GM18508 (cell line): ENCODE measurements around the gene DDN.

Experiments
- ATAC-seq: cut with Tn5 transposase; IDR thresholded peaks from one replicate; pipeline ENCODE4 v1.9.1; 2021; ENCODE audit warnings: moderate number of reproducible peaks; ENCODE audit not compliant: insufficient read depth, unreplicated experiment

The DDN gene

GRCh38 chr12:49015196-49015595 is 16.0 kb upstream of the DDN start:
- no peak for ATAC-seq

DNA sequence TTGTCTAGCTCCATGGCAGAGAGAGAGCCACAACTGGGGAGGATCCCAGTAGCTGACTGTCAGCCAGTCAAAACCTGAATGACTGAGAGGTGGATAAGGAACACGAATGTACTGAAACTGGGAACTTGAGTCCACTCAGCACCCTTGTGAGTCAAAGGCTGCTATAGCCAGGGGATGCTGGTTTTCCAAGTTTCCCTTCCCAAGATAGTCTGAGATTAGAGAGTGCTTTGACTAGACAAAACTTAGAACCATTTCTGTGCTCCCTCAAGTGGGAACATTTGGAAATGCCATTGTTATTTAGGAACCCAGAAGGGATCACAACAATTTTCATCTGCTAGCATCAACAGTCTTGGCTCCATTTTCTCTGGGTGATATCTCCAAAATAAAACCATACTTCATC is 15.4 kb upstream of the DDN start:
- ATAC-seq: no peak

- no peak for ATAC-seq
Measured at GRCh38 chr12:49013428-49013827, 14.3 kb upstream of the DDN start.

DNA sequence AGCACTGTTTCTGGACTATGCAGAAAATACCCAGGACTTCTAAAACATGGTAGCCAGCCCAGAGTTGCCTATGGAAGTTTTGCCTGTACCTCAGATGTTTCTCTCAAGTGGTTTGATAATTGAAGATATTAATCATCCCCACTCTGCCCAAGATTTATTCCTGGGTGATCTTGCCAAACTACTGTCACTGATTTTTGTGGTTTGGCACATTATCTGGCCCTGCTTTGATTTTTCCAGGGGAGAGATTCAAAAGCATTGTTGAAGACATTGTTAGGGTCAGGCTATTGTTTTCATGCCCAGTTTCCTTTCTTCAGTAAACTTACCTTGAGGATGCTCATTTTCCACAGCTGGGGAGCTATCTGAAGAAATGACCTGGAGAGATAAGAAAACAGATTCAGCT is 13.6 kb upstream of the DDN start:
- no peak for ATAC-seq

DNA sequence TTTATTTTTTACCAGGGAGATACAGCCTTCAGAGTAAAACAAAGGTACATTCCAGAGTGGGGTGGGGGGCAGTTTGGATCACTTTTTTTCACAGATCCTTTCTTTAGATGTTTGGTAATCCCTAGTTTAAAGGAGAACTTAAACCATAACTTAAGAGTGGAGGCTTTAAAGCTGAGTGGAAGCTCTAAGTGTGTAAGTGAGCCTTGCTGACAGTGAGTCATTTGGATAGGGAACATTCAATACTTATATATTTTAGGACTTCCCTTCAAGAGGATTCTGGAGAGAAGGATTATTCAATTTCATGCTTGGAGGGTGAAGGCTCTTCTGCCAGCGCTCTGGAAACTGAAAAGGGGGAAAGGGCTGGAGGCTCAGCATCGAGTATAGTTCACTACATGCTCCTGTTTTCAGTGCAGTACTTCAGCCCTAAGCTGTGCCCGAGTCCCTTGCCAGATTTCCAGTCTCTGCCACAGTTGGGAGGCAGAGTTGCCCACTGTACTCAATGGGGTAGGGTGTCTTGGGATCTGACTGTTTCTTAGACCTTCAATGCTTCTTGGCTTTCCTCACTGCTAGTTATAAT is 11.0 kb upstream of the DDN start:
- ATAC-seq: no peak

DNA sequence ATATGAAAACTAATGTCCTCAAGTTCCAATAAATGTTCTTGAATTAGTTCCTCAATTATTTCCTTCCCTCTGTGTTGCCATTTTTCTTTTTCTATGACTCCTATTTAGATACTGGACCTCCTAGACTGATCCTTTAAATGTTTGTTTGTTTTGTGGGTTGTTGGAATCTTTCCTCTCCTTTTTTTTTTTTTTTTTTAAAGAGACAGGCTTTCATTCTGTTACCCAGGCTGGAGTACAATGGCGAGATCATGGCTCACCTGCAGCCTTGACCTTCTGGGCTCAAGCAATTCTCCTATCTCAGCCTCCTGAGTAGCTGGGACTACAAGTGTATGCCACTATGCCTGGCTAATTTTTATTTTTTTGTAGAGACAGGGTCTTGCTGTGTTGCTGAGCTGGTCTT is 9.8 kb upstream of the DDN start:
- no peak for ATAC-seq

DNA sequence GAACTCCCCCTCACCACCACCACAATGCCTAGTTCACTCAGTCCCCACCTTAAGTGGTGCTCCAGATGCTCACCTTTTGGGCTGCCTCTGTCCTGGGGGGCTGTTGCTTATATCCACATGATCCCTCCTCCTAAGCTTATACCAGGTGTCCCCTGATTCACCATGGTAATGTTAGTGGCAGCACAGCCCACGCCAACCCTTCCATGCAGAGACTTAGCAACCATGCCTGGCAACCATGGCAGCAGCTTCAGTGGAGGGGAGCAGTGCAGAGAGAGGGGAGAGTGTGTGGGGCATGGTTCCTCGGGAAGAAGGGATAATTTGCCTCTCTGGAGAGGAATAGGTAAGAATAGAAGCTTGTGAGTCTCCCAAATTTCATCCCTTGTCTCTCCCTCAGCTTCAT is 1.2 kb upstream of the DDN start:
- no peak for ATAC-seq

DNA sequence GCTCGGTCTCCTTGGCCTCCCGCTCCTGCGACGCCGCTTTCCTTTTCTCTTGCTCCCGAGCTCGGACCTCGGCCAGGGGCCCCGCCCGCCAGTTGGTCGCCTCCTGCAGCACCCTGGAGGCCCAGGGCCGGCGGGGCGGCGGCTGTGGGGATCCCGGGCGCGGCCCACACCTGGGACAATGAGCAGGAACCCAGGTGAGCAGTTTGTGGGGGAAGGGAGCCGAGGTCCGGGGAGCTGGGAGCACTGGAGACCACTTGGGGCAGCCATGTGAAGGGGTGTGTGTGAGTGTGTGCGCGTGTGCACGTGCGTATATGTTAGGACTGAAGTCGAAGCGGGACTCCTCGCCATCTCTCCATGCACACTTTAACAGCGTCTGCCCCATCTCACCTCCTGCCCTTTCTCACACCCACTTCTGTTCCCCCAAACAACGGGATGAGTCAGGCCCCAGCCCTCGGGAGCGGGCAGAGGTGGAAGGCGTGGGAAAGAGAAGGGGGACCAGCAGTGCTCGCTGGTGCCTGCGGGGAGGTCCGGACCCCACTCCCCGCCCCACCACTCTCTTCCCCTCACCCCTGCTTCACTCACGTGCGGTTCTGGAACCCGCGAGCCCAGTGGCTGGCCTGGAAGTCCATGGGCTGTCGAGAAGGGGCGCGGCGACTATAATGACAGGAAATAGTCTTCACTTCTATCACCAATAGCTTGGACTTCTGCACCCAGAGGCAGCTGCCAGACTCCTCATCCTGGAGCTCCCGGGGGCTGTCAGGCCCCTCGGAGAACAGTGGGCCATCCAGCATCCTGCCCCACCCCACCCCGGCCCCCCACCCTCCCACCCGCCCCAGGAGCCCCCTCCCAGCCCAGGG is 450 bp downstream of the DDN start:
- ATAC-seq: no peak

GRCh38 chr12:48997719-48998496 is 1.3 kb downstream of the DDN start:
- ATAC-seq: no peak

- no peak for ATAC-seq
Measured at GRCh38 chr12:48996794-48997718, 2.1 kb downstream of the DDN start.

- ATAC-seq: no peak
Measured at GRCh38 chr12:48995086-48995879, 3.9 kb downstream of the DDN start.

DNA sequence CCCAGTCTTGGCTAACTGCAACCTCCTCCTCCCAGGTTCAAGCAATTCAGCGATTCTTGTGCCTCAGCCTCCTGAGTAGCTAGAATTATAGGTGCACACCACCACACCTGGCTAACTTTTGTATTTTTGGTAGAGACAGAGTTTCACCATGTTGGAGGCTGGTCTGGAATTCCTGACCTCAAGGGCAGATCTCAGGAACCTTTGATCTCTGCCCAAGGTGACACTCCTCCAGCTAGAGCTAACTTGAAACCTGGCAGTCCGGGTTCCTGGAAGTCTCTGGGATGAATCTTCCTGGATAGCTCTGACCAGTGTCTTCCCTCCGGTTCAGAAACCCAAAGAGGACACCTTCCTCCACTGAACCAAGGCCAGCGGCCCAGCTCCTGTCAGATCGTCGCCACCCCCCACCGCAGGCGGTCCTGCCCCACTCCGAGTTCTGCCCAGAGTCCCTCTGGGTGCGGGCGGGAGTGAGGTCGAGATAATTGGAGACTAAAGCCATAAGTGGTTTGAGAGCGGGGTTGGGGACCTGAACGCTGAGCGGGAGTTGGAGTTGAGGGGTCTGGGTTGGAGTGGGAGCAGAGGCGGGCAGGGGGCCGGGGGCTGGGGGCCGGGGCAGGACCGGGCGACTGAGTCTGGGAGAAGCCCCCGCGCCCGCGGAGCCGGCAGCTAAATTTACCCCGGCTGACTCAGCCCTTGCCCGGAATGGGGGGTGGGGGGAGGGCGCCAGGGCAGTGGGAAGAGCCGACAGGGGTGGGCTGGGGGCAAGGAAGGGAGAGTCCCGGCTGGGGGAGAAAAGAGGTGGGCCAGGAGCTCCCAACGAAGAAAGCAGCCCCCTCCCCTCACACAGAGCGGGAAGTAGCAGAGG is 4.7 kb downstream of the DDN start:
- ATAC-seq: no peak

GRCh38 chr12:48993787-48994186 is 5.4 kb downstream of the DDN start:
- ATAC-seq: no peak

DNA sequence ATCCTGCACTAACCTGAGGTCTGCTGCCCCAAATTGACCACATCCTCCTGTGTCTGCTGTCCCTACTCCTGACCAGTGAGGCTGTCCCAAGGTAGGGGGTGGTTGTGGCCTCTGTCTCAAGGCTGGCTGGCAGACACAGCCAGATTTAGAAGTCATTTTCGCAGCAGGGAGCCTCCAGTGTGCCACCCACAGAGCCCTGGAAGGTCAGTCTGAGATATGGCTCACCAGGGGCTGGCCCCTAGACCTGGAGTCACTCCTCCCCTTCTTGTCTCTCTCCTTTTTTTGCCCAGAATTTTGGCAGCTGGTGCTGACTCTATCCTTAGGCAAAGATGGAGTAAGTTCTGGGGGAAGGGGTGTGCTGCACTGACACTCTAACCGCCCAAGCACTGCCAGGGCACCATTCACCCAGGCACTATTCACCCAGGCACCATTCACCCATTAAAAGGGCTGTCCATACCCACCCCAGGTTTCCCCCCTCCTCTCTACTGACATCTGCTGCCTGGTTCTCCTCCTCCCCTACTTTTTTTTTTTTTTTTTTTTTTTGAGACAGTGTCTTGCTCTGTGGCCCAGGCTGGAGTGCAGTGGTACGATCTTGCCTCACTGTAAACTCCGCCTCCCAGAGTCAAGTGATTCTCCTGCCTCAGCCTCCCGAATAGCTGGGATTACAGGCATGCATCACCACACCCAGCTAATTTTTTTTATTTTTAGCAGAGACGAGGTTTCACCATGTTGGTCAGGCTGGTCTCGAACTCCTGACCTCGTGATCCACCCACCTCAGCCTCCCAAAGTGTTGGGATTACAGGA is 7.7 kb downstream of the DDN start:
- ATAC-seq: no peak

DNA sequence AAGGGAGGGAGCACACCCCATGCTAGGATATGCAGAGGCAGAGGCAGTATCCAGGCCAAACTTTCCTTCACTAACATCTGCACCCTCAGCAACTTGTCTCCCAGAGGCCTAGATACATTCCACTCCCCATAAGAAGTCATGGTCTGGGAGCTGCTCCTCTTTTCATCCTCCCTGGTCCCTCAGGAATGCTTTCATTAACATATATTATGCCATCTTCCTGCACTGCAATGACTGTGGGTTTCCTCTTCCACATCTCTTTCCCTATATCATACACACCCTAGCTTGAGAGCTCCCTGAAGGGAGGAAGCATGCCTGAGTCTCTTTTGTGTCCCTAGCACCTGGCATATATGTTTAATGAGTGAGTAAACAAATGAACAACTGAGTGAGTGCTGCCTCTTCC is 8.6 kb downstream of the DDN start:
- ATAC-seq: no peak

DNA sequence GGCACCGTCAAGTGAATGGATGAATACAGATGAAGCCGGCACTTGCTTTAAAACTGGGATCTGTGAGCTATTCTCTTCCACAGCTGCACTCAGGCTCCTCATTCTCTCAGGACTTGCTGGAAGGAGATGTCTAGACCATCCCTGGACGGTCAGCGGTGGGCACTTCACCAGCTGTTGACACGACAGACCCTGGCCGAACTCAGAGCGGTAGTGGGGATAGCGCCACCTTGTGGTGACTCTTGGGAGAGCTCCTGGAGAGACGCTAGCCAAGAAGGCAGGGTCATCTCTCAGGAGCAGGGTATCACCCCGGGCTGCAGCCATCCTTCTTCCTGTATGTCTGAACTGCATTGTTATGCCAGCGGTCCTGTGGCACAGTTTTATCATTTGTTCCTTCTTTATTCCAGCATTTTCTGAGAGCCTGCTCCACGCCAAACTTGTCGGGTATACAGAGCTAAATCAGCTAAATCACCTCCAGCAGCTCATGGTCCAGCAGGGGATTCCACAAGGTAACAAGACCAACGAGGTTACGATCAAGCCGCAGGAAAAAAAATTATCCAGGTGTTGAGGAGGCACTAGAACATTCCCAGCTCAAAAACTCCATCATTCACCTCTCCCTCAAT is 11.0 kb downstream of the DDN start:
- no peak for ATAC-seq

DNA sequence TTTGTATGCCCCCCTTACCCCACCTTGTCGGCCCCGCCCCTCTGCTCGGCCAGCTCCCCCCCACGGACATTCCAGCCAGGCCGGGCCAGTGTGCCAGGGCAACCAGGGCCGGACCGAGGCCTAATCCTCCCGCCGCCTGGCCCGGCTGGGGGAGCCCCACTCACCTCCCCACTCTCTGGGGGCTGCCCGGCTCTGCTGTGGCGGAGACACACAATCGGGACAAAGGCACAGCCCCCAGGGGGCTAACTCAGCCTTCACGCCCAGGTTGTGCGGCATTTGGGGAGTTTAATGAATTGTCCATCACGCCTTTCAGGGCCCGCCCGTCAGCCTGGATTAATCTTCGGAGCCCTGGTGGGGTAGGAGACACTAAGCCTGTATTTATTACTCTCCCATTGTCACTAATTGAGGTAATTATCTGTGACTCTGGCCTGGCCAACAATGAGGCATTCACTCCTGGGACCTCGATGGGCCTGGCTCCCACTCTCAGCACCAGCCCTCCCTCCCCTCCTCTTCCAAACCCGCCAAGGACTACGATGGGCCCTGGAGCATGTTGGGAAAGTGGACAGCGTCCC is 12.4 kb downstream of the DDN start:
- no peak for ATAC-seq
